Stimulated activated CD4-positive, alpha-beta T cell treated with anti-CD3 and anti-CD28 coated beads, TNF-alpha, amount 100 ng/mL, for 24 hours (primary cell): ENCODE measurements around the gene VAMP8.
"Not testable (repeated sequence)": the region's sequence is repeated elsewhere in the genome, so short reads cannot be mapped to it uniquely, and the experiment has no call there.

ENCODE experiments used
- DNase-seq, 3 experiments: peaks; one replicate each; pipeline ENCODE4 v3.0.0-alpha.2; 2020; ENCODE audit warnings: low read depth in 3 of 3

The VAMP8 gene

DNA sequence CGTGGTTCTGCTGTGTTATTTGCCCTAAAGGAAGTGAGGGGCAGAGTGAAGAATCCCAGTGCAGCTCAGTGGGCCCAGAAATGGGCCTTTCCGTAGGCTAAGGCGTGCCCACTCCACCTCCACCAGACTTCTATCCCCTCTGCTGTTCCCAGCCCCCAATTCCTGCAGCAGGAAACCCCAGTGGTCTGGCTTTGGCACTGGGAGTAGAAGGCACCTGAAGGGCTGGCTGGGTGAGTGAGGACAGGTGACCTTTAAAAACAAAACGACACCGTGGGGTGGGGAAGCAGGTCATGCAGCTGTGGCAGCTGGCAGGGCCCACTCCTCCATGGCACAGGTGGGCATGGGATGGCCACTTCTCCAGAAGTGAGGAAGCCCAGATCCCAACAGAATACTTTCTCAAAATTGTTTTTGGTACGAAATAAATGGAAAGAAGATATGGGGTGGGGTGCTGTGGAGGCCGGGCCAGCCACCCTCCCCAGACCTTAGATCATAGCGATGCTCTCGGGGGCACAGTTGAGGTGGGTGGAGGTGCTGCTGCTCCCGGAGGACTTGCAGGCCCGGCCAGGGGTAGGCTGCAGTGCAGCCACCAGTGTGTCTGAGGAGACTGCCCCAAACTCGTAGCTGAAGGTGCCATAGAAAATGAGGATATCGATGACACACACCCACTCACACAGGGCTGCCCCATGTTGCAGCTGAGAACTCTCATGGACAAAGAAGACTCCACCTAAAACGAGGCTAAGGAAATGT, 21.4 kb downstream of the VAMP8 start:
- DNase-seq = no peak

DNA sequence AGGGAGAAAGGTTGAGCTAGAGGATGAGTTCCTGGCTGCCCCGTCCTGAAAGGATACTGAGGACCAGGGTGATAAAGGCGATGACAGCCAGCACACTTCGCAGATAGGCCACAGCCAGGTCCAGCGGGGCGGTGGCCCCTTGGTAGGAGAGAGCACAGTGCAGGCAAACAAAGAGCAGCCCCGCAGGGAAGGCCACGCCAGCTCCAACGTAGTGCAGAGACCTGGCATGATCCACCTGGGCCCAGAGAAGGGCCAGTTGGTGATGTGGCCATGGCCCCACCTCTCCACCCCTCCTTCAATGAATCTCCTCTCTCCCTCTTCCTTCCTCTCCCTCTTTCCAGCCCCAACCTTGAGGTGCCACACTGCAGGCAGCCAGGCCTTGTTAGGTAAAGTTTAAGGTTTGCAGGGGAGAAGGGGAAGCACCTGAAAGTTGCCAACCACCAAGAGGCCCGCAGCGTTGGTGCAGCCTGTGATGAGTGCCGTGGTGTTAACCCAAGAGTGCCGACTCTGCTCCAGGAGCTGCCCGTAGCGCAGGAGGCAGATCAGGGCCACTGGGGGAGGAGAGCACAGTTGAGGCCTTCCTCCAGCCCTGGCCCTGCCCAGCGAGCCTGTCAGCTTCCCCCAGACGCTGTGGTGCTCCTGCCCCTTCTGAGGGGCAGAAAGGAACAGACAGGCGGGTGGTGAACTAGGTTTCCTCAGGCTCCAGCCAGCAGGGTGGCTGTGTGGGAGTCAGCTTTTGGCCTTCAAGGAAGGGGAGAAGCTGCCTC, 22.3 kb downstream of the VAMP8 start:
- no peak for DNase-seq

DNA sequence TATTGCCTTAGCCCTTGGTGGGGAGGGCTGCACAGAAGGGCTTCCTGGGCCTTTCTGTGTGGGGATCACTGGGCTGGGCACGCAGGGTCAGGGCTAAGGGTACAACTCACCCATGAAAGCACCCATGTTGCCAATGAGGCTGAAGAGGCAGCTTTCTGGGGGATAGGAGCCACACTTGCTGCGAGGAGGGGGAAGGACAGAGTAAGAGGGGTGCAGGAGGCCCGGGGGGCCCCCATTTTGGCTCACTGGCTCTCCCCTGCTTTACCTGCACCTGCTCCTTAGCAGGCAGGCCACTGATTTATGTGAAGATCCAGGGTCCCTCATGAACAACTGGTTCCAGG, 22.8 kb downstream of the VAMP8 start:
- no peak for DNase-seq

DNA sequence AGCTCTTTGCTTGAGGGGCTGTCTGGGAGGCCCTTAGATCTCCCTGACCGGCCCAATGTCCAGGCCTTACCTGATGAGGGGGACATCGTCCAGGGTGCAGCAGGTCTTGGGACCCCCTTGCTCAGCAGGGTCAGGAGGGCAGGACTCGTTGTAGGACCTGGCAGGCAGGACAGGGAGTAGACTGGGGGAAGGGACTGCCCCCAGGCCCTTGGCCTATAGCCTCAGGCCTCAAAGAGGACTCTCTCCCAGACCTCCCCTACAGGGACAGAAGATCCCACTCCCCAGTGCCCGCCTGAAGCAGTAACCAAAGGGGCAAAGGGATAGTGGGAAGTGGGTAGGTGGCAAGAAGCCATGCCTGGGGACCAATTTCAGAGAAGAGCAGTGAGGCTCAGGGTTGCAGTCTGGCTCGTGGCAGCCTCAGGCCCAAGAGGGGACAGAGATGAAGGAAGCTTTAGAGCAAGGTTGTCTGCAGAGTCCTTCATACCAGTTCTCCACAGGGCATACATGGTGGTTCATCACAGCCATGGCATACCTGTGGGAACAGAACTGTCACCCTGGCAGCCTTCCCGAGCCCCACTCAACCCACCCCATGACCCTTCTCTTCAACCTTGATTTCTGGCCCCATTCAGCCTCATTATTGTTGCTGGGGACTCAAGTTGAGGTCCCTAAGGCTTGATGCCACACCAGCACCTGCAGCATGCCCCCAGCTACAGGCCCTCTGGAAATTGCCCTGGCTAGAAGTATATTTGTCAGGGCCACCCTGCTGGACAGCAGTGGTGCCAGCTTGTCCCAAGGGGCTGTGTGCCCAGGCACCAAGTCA, 23.8 kb downstream of the VAMP8 start:
- DNase-seq = no peak

DNA sequence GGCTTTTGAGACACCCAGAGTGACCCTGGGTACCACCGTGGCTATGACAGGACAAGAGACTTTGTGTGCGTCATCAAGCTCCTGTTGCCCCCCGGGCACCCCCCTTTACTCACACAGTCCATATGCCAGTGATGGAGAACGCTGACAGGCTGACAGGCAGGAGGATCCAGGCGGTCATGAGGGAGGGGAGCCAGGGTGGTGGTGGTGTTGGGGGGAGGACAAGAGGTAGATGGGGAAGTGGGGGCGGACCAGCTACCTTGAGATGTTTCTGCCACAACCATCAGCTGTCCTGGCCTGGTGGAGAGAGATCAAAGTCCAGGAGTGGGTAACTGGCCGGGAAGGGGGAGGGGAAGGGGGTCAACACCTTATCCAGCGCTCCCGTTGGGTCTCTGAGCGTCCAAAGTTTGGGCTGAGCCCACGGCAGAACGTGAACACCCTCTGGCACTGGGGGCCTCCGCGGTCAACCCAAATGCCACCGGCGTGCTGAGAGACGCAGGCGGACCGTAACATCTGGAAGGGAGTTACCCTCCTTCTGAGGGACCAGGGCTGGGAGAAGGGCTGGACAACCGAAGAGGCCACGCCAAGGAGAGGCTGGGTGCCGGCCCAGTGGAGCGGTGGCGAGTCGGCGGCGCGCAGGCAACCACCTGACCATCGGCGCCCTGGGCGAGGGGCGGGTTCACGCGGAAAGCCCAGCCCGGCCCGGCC, 24.5 kb downstream of the VAMP8 start:
- no peak for DNase-seq

DNA sequence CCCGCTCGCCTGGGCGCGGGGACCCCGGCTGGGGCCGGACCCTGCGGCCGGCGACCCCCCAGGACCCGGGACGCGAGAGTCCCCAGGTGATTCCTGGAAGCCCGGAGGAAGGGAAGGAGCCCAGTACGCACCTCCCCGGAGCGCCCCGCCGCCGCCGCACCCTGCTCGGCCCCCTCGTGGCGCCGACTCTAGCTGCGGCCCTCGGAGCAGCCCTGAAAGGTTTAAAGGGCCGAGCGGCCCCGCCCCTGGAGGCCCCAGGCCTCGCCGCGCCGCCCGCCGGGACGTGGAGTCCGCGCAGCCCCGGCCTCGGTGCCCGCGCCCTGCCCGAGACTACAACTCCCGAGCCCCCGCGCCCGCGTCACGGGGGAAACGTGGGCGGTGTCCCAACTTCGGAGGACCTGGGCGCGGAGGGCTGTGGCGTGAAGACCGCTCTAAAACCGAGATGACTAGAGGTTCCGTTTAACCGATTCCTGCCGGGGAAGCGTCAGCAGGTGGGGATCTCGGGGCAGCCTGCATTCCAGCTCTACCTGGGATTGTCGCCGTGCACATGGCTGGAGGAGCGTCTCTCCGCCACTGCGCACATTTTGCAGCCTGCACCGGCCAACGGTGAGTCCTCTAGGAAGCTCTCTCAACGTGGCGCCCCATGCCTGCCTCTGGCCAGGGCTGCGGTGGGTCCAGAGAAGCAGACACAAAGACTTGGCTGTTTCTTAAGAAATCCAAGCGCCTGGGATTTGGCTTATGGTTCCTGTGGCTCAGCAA, 25.3 kb downstream of the VAMP8 start, which contains the start of gene TMEM150A:
Gene TMEM150A, minus strand, starts transcription at position 223 of the 759 bp plus-strand sequence. CDS start 750 bp downstream, outside the sequence.
- DNase-seq = peak; percentile 80 to 89 (median 84)

DNA sequence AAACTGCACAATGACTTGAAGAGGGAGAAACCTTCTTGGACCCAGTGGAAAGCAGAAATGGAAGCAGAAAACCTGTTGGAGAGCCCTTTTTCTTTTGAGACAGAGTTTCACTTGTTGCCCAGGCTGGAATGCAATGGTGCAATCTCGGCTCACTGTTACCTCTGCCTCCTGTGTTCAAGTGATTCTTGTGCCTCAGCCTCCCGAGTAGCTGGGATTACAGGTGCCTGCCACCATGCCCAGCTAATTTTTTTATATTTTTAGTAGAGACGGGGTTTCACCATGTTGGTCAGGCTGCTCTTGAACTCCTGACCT, 26.7 kb downstream of the VAMP8 start:
- not testable (repeated sequence) for DNase-seq

DNA sequence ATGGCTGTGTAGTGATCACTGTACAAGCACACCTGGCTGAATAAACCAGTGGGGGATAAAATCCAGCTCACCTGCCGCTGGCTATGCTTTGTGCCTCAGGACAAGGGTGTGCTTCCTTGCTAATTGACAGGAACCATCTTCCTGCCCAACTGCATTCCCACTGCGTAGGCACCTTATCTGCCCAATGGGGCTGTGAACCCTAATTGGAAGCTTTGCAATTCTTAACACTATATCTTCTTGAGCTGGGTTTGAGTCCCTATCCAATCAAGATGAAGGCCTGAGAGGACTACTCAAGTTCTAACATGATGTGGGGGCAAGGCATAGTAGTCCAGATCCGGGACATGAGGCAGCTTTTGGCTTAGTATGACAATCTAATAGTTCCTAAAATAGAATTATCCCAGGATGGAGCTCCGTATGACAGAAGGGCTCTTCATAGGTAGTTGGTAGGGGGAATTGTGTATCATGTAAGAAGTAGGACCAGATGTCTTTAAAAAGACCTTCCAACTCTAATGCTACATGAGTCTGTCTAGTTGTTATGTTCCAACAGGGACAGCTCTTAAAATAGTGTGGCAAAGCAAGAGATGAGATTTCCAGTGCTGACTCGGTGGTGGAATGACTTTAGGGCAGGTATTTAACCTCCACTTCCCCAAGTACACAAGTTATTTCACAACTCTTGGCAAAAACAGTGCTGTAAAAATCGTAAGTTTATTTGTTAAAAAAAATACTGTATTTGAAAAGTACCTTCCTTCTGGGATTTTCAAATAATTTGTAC, 27.4 kb downstream of the VAMP8 start:
- no peak for DNase-seq

DNA sequence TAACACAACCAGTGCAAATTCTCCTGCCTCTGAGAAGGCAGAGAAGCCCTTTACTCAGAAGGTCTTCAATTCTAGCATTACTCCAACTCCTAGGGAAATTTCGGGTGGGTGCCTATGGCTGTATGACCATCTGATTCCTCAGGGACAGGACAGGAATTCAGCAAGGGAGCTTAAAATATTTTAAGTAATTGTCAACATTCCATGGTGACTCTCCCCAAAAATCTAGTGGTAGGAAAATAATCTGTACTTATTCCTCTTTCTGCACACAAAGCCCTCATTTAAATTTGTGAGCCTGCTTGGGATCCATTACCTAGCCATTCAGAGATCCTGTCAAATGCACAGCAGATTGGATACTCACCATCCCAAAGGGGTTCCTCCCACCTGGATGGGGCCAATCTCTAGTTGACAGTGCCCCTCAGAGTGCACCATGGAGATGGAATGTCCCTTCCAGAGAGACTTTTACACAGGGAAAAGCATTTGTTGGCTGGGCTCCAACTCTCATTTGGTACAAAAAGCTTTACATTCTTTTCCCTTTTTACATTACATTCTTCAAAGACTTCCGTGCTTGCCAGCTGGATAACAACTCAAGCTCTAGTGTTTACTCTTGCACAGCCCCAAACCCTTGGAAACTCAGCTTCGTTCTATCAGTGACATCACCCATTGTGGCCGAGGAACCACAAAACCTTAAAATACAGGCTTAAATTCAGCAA, 28.2 kb downstream of the VAMP8 start:
- DNase-seq = no peak

DNA sequence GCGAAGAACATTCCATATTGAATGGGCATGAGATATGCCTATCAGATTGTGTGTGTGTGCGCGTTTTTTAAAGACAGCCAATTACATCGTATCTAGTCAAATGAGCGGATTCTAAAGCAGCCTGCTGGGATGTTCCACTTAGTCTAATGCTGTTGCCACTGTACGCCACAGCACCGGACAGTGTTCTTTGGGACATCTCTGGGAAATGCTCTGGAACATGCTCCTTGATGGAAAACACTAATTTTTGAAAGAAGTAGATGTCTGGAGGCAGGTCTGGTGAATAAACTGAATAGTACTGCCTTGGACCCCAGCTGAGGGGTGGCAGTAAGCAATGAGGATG, 28.7 kb downstream of the VAMP8 start:
- DNase-seq = no peak

DNA sequence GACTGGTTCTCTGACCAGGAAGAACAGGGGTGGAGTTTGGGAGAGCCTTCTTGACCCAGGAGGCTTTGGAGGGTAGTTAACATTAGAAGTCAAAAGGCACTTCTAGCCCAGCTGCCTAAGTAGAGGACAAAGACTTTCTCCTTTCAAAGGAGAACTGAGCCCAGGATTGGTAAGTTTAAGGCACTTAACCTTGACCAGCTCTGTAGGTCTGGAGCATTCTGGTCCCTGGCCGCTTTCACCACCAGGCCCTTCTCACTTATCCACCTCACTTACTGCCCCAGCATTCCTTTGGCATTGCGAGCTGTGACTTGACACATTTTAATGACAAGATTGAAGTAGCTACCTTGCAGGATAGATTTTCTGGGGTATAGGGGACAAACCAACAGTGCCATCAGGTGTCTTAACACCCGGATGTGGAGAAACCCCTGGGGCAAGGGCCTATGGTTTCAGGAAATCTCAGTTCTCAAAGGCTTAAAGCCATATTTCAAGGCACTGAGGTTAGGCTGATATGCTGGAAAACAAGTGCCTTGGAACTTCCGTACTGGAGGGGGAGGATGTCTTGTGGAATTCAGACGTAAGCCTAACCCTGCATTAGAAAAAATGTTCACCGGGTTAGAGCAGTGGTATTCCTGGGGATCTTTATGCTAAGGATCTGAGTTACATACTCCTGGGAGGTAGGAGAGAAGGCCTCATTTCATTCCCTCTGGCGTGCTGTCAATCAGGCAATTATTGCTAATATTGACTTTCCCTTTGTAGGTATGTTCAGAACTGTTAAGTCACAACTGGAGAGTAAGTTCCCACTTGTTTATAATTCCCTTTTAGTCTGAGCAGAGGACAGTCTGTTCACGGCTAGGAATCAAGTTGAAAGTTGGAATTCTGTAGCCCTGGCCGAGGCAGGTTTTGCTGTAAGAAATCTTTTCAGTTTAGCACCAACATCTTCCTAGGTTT, 30.2 kb downstream of the VAMP8 start:
- no peak for DNase-seq

DNA sequence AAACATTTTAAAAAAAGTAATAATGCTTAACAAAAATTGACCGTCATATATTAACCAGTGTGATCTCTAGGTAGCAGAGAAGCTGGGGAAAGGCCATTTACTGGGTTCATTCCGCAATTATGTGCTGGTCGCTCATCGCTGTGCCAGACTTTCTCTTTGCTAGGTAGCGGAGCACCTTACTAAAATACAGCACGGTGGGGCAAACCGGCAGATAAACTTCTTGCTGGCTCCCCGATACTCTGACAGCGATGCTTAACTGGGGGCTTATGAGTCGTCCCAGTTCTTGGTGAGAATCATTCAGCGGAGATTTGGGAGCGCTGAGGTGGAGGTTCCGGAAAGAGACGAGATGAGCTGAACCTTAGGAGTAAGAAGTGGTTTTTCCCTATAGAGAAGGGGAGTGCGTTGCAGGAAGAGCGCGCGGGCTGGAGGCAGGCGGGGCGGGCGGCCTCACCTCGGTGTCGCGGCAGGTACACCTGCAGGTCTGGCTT, 33.9 kb downstream of the VAMP8 start:
- DNase-seq = no peak

DNA sequence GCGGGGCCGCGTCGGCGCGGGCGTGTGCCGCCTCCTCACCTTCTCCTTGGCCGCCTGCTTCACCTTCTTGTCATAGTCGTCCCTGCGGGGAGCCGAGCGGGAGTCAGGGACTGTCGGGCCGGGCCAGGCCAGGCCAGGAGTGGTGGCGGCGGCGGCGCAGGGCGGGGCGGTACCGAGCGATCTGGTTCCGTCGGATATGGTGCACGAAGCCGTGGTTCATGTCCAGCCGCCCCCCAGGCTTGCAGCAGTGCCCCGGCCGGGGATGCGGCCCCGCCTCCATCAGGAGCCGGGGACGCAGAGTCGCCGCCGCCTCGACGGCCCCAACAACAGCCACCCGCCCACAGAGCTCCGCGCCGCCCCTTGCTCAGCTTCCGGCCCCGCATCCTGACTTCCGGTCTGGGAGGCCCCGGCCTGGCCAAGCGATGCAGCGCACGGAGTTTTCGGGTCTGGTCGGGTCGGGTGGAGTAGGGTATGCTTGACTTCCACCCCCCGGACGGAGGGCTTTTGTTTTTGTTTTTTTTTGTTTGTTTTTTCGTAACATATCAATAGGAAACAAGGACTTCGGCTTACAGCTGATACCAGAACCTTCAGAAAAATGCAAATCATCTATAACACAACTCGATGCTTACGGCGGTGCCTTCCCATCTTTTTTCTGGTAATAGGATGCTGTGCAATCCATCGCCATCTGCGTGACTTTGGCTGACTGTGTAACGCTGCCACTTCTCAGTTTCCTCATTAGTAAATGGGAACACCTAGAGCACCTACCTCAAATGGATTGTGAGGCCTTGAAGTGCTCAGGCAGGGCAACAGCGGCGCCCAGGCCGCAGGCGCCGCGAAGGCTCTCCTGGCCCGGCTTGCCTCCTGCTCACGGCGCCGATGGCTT, 34.6 kb downstream of the VAMP8 start, which contains the start of gene C2orf68:
Gene C2orf68, minus strand, starts transcription at position 362 of the 883 bp plus-strand sequence. Its CDS starts 82 bp downstream, at position 280.
- DNase-seq = peak; percentile 73 to 89 (median 79)

DNA sequence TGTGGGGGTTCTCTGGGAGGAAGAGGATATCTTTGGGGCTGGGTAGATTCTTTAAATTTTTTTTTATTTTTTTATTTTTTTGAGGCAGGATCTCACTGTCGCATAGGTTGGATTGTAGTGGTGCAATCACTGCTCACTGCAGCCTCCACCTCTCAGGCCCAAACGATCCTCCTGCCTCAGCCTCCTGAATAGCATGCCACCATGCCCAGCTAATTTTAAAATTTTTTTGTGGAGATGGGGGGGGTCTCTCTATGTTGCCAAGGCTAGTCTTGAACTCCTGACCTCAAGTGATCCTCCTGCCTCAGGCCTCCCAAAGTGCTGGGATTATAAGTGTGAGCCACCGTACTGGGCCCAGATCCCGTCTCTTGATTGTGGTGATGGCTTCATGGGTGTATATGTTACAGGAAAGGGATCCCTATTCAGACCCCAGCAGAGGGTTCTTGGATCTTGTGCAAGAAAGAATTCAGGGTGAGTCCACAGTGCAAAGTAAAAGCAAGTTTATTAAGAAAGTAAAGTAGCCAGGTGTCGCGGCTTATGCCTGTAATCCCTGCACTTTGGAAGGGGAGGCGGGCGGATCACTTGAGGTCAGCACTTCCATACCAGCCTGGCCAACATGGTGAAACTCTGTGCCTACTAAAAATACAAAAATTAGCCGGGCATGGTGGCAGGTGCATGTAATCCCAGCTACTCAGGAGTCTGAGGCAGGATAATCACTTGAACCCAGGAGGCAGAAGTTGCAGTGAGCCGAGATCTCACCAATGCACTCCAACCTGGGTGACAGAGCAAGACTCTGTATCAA, 36.5 kb downstream of the VAMP8 start:
- DNase-seq = no peak

DNA sequence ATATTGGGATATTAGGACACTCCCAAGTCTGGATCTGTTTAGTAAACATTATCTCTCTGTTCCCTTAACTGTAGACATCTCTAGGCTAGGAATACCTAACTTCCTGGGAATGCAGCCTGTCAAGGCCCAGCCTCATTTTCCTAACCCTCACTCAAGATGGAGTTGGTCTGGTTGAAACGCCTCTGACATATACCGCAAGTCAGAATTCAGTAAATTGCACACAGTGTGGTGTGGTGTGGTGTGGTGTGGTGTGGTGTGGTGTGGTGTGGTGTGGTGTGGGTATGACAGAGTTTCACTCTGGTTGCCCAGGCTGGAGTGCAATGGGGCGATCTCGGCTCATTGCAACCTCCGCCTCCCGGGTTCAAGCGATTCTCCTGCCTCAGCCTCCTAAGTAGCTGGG, 37.4 kb downstream of the VAMP8 start:
- DNase-seq = not testable (repeated sequence)

DNA sequence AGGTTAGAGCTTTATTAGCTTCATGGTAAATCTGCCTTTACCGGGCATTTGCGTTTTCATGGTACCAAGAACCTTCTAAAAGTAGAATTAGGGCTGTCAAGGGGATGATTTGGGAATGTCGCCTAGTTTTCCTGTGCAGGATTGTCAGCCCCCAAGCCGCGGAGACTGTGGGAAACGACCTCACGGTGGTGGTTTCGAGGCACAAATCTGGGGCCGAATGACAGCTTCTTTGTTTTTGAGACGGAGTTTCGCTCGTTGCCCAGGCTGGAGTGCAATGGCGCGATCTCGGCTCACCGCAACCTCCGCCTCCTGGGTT, 38.0 kb downstream of the VAMP8 start:
- DNase-seq = no peak

DNA sequence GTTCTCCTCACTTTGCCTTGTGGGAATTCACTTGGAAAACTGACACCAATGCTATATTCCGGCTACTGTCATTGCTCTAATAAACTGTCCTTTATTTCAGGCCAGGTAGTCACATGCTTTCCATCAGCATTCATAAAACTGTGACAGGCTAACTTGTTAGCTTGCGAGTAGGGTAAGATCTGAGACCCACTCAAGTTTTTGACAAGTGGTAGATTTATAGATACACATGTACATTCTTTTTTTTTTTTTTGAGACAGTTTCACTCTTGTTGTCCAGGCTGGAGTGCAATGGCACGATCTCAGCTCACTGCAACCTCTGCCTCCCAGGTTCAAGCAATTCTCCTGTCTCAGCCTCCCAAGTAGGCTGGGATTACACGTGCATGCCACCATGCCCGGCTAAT, 40.3 kb downstream of the VAMP8 start:
- DNase-seq = not testable (repeated sequence)
